DOHH2 (cell line): Measurements from ENCODE around the gene TMEM121B.

Source experiments
- H3F3A ChIP-seq: fragments of 200-600 bp; sonication (generic), shearing (Covaris generic); 2 replicates; pipeline ENCODE4 v1.6.0; 2016; ENCODE audit warnings: antibody characterized with exemption, mild to moderate bottlenecking; ENCODE audit not compliant: control insufficient read depth, insufficient read depth
- H3K27ac ChIP-seq: fragments of 200-600 bp; sonication (generic); 2 replicates; pipeline ENCODE4 v1.5.1; 2014; ENCODE audit warnings: low read depth, mild to moderate bottlenecking, low read length, moderate library complexity
- H3K27me3 ChIP-seq: fragments of 200-600 bp; sonication (generic); 2 replicates; pipeline ENCODE4 v1.6.1; 2014; ENCODE audit warnings: mild to moderate bottlenecking, low read length, mixed read lengths; ENCODE audit not compliant: control insufficient read depth
- H3K36me3 ChIP-seq: fragments of 200-600 bp; sonication (generic); 2 replicates; pipeline ENCODE4 v1.6.1; 2014; ENCODE audit warnings: mild to moderate bottlenecking, low read length, moderate library complexity, mixed read lengths; ENCODE audit not compliant: control insufficient read depth
- H3K4me1 ChIP-seq: fragments of 200-600 bp; sonication (generic); 2 replicates; pipeline ENCODE4 v1.6.1; 2014; ENCODE audit warnings: mild to moderate bottlenecking, low read length, mixed read lengths; ENCODE audit not compliant: control insufficient read depth
- H3K4me2 ChIP-seq: fragments of 200-600 bp; sonication (generic); 2 replicates; pipeline ENCODE4 v1.6.0; 2014; ENCODE audit warnings: mild to moderate bottlenecking, low read length, moderate library complexity
- H3K4me3 ChIP-seq: fragments of 200-600 bp; sonication (generic); 2 replicates; pipeline ENCODE4 v1.5.1; 2014; ENCODE audit warnings: mild to moderate bottlenecking, low read length, mixed read lengths
- H3K79me2 ChIP-seq: fragments of 200-600 bp; sonication (generic); 2 replicates; pipeline ENCODE4 v1.6.1; 2014; ENCODE audit warnings: mild to moderate bottlenecking, low read length, mixed read lengths; ENCODE audit not compliant: control insufficient read depth
- H3K9me2 ChIP-seq: fragments of 200-600 bp; sonication (generic); replicated peaks from 2 replicates; pipeline ENCODE4 v1.6.1; 2014; ENCODE audit warnings: mild to moderate bottlenecking, low read length, mixed read lengths; ENCODE audit not compliant: control insufficient read depth
- H3K9me3 ChIP-seq: fragments of 200-600 bp; sonication (generic); 2 replicates; pipeline ENCODE4 v1.6.1; 2014; ENCODE audit warnings: antibody characterized with exemption, low read length, mixed read lengths; ENCODE audit not compliant: control insufficient read depth, insufficient read depth
- H4K20me1 ChIP-seq: fragments of 200-600 bp; sonication (generic); 2 replicates; pipeline ENCODE4 v1.6.0; 2014; ENCODE audit warnings: low read depth, mild to moderate bottlenecking, antibody characterized with exemption, low read length, moderate library complexity; ENCODE audit not compliant: control insufficient read depth, insufficient read depth
- EZH2phosphoT487 ChIP-seq: fragments of 200-600 bp; sonication (generic); IDR thresholded peaks from 2 replicates; pipeline ENCODE4 v1.6.1; 2017; ENCODE audit warnings: borderline replicate concordance, mild to moderate bottlenecking, antibody characterized with exemption, low read length, moderate library complexity, mixed read lengths
- TF ChIP-seq, protein P1 (sequence below): fragments of 200-600 bp; sonication (generic); IDR thresholded peaks from one replicate; pipeline ENCODE4 v1.5.1; 2014; ENCODE audit warnings: antibody characterized with exemption, mild to moderate bottlenecking, low read depth, low read length; ENCODE audit not compliant: poor library complexity, severe bottlenecking

The TMEM121B gene

DNA sequence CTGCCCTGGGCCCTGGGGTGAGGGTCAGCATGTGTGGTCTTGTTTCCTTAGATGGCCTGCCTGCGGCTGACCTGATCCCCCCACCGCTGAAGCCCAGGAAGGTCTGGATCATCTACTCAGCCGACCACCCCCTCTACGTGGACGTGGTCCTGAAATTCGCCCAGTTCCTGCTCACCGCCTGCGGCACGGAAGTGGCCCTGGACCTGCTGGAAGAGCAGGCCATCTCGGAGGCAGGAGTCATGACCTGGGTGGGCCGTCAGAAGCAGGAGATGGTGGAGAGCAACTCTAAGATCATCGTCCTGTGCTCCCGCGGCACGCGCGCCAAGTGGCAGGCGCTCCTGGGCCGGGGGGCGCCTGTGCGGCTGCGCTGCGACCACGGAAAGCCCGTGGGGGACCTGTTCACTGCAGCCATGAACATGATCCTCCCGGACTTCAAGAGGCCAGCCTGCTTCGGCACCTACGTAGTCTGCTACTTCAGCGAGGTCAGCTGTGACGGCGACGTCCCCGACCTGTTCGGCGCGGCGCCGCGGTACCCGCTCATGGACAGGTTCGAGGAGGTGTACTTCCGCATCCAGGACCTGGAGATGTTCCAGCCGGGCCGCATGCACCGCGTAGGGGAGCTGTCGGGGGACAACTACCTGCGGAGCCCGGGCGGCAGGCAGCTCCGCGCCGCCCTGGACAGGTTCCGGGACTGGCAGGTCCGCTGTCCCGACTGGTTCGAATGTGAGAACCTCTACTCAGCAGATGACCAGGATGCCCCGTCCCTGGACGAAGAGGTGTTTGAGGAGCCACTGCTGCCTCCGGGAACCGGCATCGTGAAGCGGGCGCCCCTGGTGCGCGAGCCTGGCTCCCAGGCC, 12.7 kb downstream of the TMEM121B start:
- H3K36me3 ChIP-seq: peaks cover 21% of the 10 kb centered on the region
- H3K27me3 ChIP-seq: no peaks in the 10 kb centered on the region
- H3K9me3 ChIP-seq: no peaks in the 10 kb centered on the region
- H3F3A ChIP-seq: no peaks in the 10 kb centered on the region
- H3K4me3 ChIP-seq: no peak overlapping the region
- no peak overlapping the region for H3K27ac ChIP-seq
- no peak for TF ChIP-seq EZH2phosphoT487
- TF ChIP-seq, protein P1, sequence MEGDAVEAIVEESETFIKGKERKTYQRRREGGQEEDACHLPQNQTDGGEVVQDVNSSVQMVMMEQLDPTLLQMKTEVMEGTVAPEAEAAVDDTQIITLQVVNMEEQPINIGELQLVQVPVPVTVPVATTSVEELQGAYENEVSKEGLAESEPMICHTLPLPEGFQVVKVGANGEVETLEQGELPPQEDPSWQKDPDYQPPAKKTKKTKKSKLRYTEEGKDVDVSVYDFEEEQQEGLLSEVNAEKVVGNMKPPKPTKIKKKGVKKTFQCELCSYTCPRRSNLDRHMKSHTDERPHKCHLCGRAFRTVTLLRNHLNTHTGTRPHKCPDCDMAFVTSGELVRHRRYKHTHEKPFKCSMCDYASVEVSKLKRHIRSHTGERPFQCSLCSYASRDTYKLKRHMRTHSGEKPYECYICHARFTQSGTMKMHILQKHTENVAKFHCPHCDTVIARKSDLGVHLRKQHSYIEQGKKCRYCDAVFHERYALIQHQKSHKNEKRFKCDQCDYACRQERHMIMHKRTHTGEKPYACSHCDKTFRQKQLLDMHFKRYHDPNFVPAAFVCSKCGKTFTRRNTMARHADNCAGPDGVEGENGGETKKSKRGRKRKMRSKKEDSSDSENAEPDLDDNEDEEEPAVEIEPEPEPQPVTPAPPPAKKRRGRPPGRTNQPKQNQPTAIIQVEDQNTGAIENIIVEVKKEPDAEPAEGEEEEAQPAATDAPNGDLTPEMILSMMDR: no peak
- H3K9me2 ChIP-seq: no peaks in the 10 kb centered on the region
- H3K4me2 ChIP-seq: no peak overlapping the region
- no peaks in the 10 kb centered on the region for H3K4me1 ChIP-seq
- no peaks in the 10 kb centered on the region for H3K79me2 ChIP-seq
- H4K20me1 ChIP-seq: no peaks in the 10 kb centered on the region

DNA sequence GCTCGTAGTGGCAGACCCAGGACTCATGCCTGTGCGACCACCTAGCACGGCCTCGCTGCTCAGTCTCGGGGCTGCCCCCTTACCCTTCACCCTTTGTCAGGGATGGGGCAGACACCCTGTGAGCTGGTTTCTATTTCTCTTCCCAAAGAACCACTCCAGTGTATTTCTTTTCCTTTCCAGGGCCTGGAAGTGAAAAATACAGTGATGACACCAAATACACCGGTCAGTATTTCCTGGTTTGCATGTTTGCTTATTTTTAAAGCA, 13.7 kb downstream of the TMEM121B start:
- H3K79me2 ChIP-seq: no peaks in the 10 kb centered on the region
- H3K4me3 ChIP-seq: no peak overlapping the region
- H3K27me3 ChIP-seq: no peaks in the 10 kb centered on the region
- H4K20me1 ChIP-seq: no peaks in the 10 kb centered on the region
- H3K9me2 ChIP-seq: no peaks in the 10 kb centered on the region
- no peak overlapping the region for H3K4me2 ChIP-seq
- H3K27ac ChIP-seq: no peak overlapping the region
- H3K36me3 ChIP-seq: peaks cover 24% of the 10 kb centered on the region
- no peaks in the 10 kb centered on the region for H3K4me1 ChIP-seq
- H3K9me3 ChIP-seq: no peaks in the 10 kb centered on the region
- no peak for TF ChIP-seq EZH2phosphoT487
- TF ChIP-seq, protein P1: no peak
- no peaks in the 10 kb centered on the region for H3F3A ChIP-seq

DNA sequence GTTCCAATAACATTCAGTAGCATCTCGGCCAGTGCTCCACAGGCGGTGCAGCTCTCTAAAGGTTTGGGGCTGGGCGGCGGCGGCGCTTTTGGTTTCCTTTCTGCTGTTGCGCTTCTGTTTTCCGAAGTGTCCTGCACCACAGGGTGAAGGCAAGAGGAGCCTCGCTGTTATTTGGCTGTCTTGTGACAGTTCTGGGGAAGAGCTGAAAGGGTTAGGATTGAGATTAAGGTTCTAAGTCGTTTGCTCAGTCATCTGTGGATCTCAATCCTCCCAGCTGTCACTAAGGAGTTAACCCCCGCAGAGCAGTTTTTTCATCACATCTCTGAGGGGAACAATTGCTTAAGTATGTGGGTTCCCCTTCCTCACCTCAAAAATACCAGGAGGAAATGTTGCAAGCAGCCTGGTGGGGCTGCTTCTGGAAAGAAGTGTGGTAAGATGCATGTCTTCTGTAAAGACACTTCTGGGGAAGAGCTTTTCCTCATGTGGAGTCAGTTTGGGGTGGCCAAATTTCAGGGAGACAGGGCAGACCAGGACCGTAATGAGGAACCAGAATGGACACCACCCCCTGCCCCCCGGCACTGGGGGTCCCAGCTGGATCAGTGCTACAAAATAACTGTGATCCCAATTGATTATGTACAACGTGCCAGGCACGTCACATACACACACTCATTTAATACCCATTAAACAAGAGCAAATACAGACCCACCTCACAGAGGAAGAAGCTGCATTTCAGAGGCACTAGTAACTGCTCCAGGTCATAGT, 14.2 kb downstream of the TMEM121B start:
- H3K4me3 ChIP-seq: no peak overlapping the region
- H3K79me2 ChIP-seq: no peaks in the 10 kb centered on the region
- H3K27me3 ChIP-seq: no peaks in the 10 kb centered on the region
- H3K36me3 ChIP-seq: peaks cover 29% of the 10 kb centered on the region
- TF ChIP-seq, protein P1: no peak
- TF ChIP-seq EZH2phosphoT487: no peak
- no peak overlapping the region for H3K4me2 ChIP-seq
- no peak overlapping the region for H3K27ac ChIP-seq
- H4K20me1 ChIP-seq: no peaks in the 10 kb centered on the region
- no peaks in the 10 kb centered on the region for H3K9me3 ChIP-seq
- H3F3A ChIP-seq: no peaks in the 10 kb centered on the region
- no peaks in the 10 kb centered on the region for H3K9me2 ChIP-seq
- H3K4me1 ChIP-seq: peaks cover 5% of the 10 kb centered on the region
